GM10248 (cell line): Measurements from ENCODE around the gene AKAP6.

Experiments
- CTCF ChIA-PET: fragments of 300-600 bp; sonication (Branson Sonifier 250); formaldehyde crosslinking; extraction: SDS; loops from one replicate; lab custom pipeline; 2021; ENCODE audit warnings: antibody characterized with exemption; lab: Yijun Ruan, JAX
- POLR2A ChIA-PET: fragments of 350-650 bp; sonication (Branson Sonifier 250); formaldehyde crosslinking; extraction: SDS; loops from one replicate; lab custom pipeline; 2020; ENCODE audit warnings: antibody characterized with exemption; lab: Yijun Ruan, JAX
- DNase-seq: peaks from one replicate; pipeline ENCODE4 v3.0.0; 2012; ENCODE audit errors: extremely low spot score
- TF ChIP-seq, protein P1 (sequence below): IDR thresholded peaks from 2 replicates; pipeline ENCODE4 v1.5.1; 2012; ENCODE audit warnings: mild to moderate bottlenecking, low read depth; ENCODE audit errors: extremely low read depth, missing control alignments, control extremely low read depth

AKAP6 gene

DNA sequence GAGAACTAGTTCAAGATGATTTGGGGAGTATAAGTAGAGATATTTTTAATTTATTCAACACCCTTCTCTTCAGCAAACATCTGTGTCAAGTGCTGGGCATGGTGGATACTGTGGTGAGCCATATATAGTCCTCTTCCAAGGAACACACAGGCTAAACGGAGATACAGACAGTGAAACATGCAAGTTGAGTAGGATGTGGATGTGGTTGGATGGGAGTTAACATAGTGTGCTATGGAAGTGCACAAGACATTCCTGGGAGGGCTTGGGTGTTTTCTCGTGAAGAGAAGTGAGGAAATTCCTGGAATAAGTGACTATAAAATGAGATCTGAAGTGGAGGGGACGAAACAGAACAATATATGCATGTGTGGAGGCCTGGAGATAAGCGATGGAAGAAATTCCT lies 428.5 kb downstream of the AKAP6 start:
- DNase-seq, result no peak
- TF ChIP-seq, protein P1, sequence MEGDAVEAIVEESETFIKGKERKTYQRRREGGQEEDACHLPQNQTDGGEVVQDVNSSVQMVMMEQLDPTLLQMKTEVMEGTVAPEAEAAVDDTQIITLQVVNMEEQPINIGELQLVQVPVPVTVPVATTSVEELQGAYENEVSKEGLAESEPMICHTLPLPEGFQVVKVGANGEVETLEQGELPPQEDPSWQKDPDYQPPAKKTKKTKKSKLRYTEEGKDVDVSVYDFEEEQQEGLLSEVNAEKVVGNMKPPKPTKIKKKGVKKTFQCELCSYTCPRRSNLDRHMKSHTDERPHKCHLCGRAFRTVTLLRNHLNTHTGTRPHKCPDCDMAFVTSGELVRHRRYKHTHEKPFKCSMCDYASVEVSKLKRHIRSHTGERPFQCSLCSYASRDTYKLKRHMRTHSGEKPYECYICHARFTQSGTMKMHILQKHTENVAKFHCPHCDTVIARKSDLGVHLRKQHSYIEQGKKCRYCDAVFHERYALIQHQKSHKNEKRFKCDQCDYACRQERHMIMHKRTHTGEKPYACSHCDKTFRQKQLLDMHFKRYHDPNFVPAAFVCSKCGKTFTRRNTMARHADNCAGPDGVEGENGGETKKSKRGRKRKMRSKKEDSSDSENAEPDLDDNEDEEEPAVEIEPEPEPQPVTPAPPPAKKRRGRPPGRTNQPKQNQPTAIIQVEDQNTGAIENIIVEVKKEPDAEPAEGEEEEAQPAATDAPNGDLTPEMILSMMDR, result no peak
- POLR2A ChIA-PET, result no interaction called here
- CTCF ChIA-PET, result no interaction called here

DNA sequence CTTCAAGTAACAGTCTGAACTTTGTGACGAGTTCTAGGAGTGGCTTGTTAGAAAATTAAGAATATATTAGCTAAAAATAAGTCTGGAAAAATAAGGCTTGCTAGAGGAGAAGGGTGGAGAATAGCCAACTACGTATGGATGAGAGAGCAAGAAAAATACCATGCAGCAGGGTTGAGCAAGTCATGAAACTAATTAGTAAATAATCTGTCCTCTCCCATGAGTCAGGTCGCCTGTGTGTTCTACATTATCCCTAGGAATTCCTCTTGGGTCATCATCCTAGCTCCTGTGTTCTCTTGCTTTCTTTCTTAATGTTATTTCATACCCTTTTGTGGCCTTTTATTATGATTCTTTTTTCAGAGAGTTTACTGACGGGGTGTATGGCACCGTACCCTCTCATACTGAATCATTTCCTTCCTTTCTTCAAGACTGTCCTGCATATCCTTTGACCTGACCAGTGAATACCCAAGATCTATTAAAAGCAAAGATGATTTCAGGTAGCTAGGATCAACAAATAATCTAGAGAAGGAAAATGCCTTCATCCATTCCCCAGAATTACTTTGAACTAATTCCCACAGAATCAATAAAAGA lies 432.4 kb downstream of the AKAP6 start:
- POLR2A ChIA-PET, result no interaction called here
- CTCF ChIA-PET, result no interaction called here
- DNase-seq, result no peak
- TF ChIP-seq, protein P1, result no peak

DNA sequence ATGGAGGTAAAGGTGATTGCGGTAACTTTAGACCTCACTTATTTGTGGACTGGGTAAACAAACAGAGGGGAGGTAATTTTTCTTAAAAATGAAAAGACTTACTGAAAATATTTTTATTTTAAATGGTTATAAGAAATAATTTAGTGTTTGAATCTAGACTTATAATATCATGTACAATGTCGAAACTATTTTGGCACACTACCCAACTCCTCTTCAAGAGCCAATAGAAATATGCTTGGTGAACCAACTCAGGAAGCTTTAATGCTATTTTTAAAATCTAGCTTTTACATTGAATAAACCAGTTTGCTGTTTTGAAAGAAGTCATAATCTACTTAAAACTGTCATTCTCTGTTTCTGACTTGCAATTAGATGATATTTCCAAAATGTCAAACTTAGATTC lies 433.8 kb downstream of the AKAP6 start:
- TF ChIP-seq, protein P1, result no peak
- ChIA-PET POLR2A (no interaction called here), CTCF (interaction anchor here (1.2 kb wide), 1 partner anchor 26 kb away, joined by 3 read pairs; no protein-coding TSS in a partner anchor)
- DNase-seq, result no peak

DNA sequence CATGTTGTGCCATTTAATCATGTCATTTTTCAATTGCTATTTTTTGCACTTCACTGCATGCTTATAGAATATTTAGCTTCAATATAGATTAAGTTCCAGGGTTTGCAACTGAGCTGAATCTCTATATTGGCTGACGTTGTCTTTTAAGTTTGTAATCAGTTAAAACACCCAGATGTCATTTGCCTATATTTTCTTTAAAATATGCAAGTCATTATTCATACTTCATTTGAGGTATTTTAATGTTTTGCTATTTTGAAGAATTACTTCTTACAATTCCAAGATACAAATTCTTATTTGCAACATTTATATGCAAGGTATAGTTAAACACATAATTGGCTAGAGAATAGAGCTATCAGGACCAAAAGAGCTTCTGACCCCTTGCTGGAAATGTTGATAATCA lies 434.6 kb downstream of the AKAP6 start:
- no peak for DNase-seq
- POLR2A ChIA-PET, result no interaction called here
- CTCF ChIA-PET, result interaction anchor here (1.2 kb wide), 2 partner anchors 26 to 27 kb away, joined by 3 read pairs; no protein-coding TSS in a partner anchor
- TF ChIP-seq, protein P1, result no peak

DNA sequence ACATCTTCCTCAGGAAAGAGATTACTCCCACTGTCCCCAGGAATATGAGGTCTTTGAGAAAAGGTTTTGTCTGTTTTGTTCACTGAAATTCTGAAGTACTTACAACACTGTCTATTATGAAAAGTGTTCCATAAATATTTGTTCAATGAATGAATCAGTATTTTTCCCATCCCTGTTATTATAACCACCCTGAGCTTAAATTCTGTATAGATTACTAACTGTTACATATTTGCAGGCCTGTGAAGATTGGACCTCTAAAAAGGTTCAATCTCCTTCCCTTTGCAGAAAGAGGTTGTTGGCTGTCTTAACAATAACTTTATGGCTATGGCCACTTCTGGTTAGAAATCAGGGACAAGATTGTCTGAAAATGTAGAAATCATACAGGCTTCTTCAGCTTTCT lies 435.0 kb downstream of the AKAP6 start:
- DNase-seq, result no peak
- POLR2A ChIA-PET, result no interaction called here
- TF ChIP-seq, protein P1, result no peak
- CTCF ChIA-PET, result interaction anchor here (1.2 kb wide), 1 partner anchor 26 kb away, joined by 3 read pairs; no protein-coding TSS in a partner anchor

DNA sequence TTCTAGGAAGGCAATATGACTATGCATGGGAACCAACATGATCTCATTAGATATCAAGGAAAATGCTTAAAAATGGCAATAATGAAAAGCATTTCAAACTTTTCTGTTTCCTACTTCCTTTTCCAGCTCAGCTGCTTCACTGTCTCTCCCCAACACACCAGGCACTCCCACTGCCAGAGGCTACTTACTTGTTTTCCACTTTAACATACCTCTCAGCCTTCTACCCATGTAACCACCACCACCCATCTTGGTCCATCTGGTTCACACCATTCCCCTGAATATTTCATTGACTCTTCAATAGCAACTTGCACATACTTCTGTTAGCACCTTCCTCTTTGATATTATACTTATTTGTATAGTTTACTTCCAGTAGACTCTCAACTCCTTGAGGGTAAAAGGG lies 441.3 kb downstream of the AKAP6 start:
- ChIA-PET POLR2A (no interaction called here), CTCF (no interaction called here)
- TF ChIP-seq, protein P1, result no peak
- DNase-seq, result no peak
